HCT116 (cell line): ENCODE data around the gene SYNJ1.

Source experiments
- CTCF ChIP-seq, 3 experiments: fragments of 200-600 bp in 1 of 3; sonication (generic) in 1 of 3; IDR thresholded peaks in 2 of 3; conservative IDR thresholded peaks in 1 of 3; 2 replicates each; pipeline ENCODE4 v1.5.1; 2012 to 2017; ENCODE audit warnings: low read depth in 2 of 3, low read length in 2 of 3, antibody characterized with exemption in 1 of 3, borderline replicate concordance in 1 of 3, control low read depth in 1 of 3, mild to moderate bottlenecking in 1 of 3, mixed read lengths in 1 of 3, mixed run types in 1 of 3, moderate library complexity in 1 of 3; ENCODE audit not compliant: insufficient read depth in 1 of 3
- EZH2 ChIP-seq: fragments of 200-600 bp; sonication (generic); IDR thresholded peaks from 2 replicates; pipeline ENCODE4 v1.6.1; 2017; ENCODE audit warnings: antibody characterized with exemption, mixed run types
- EZH2phosphoT487 ChIP-seq: fragments of 200-600 bp; IDR thresholded peaks from 2 replicates; pipeline ENCODE4 v1.6.1; 2018; ENCODE audit warnings: antibody characterized with exemption, borderline replicate concordance
- MAX ChIP-seq: IDR thresholded peaks from 2 replicates; pipeline ENCODE4 v1.6.1; 2012
- POLR2A ChIP-seq: IDR thresholded peaks from 2 replicates; pipeline ENCODE4 v1.7.0; 2011; ENCODE audit warnings: borderline replicate concordance; ENCODE audit not compliant: insufficient read depth, insufficient read length; ENCODE audit errors: extremely low read depth
- POLR2AphosphoS5 ChIP-seq: IDR thresholded peaks from 2 replicates; pipeline ENCODE4 v1.6.1; 2011; ENCODE audit warnings: mild to moderate bottlenecking, low read depth, low read length, moderate library complexity
- SIN3A ChIP-seq: IDR thresholded peaks from 2 replicates; pipeline ENCODE4 v1.6.1; 2012; ENCODE audit warnings: low read depth
- ZBTB33 ChIP-seq: IDR thresholded peaks from 2 replicates; pipeline ENCODE4 v1.6.1; 2011; ENCODE audit warnings: mild to moderate bottlenecking, low read length, moderate library complexity; ENCODE audit not compliant: insufficient replicate concordance; ENCODE audit errors: extremely low read depth
- ZNF274 ChIP-seq: fragments of 200-500 bp; sonication (Bioruptor generic); IDR thresholded peaks from 2 replicates; pipeline ENCODE4 v1.6.1; 2014; ENCODE audit warnings: mild to moderate bottlenecking, low read depth, low read length, inconsistent platforms

- no peak for TF ChIP-seq CTCF (IDR thresholded peaks at IDR 0.05 in 2 of 3, conservative IDR thresholded peaks at IDR 0.05 in 1 of 3; ENCODE audit: borderline replicate concordance in 1 of 3, insufficient read depth in 1 of 3, low read depth in 2 of 3, low read length in 2 of 3)
- TF ChIP-seq EZH2phosphoT487 = no peak
- no peak for TF ChIP-seq ZBTB33
- no peak for TF ChIP-seq SIN3A
- TF ChIP-seq MAX = no peak
- no peak for TF ChIP-seq EZH2
- TF ChIP-seq POLR2A = no peak
- TF ChIP-seq ZNF274 = no peak
- no peak for TF ChIP-seq POLR2AphosphoS5
Measured at GRCh38 chr21:32757804-32758203, 30.0 kb upstream of the SYNJ1 start.
